CD4-positive, alpha-beta memory T cell (primary cell): ENCODE data around the gene C19orf67. TPM values are rescaled to one million over a fixed set of nuclear protein-coding genes. Genes with fewer than 3 reads are reported as not detected.

Source experiments
- CTCF ChIA-PET: fragments of 350-600 bp; sonication (Branson Sonifier 250); formaldehyde crosslinking; loops from one replicate; lab custom pipeline; 2021; ENCODE audit warnings: inconsistent platforms; ENCODE audit not compliant: partially characterized antibody; lab: Charles Lee
- POLR2A ChIA-PET: fragments of 350-600 bp; sonication (Branson Sonifier 250); formaldehyde crosslinking; loops from one replicate; lab custom pipeline; 2021; ENCODE audit not compliant: partially characterized antibody; lab: Charles Lee
- DNase-seq, 5 donors: peaks; one replicate each; pipeline versions ENCODE4 v3.0.0 to v3.0.0-alpha.2; 2020 to 2022; ENCODE audit warnings: mixed read lengths in 1 of 5
- H3K27ac ChIP-seq: one replicate; pipeline ENCODE4 v1.7.0; 2013; ENCODE audit warnings: low read depth, low read length
- H3K27me3 ChIP-seq: 2 replicates; pipeline ENCODE4 v1.7.0; 2013; ENCODE audit warnings: mild to moderate bottlenecking, low read length, moderate library complexity; ENCODE audit not compliant: insufficient read depth
- H3K36me3 ChIP-seq: 2 replicates; pipeline ENCODE4 v1.7.0; 2013; ENCODE audit warnings: mild to moderate bottlenecking, low read length, moderate library complexity; ENCODE audit not compliant: insufficient read depth
- H3K4me1 ChIP-seq: 2 replicates; pipeline ENCODE4 v1.7.0; 2013; ENCODE audit warnings: mild to moderate bottlenecking, low read length, moderate library complexity; ENCODE audit not compliant: insufficient read depth
- H3K4me3 ChIP-seq, 2 donors: one replicate each; pipeline ENCODE4 v1.7.0; 2013; ENCODE audit warnings: low read length in 2 of 2, mild to moderate bottlenecking in 1 of 2
- H3K9me3 ChIP-seq, 2 donors: one replicate each; pipeline ENCODE4 v1.7.0; 2013; ENCODE audit warnings: low read length in 2 of 2, control low read depth in 1 of 2; ENCODE audit not compliant: control insufficient read depth in 1 of 2
- H3K27ac Mint-ChIP-seq, 7 donors: one replicate each; pipeline ENCODE4 v1.8.0; 2020 to 2021; ENCODE audit warnings: mixed read lengths in 7 of 7, mild to moderate bottlenecking in 6 of 7, inconsistent platforms in 3 of 7, moderate library complexity in 3 of 7
- H3K27me3 Mint-ChIP-seq, 2 donors: one replicate each; pipeline ENCODE4 v1.8.0; 2020 to 2021; ENCODE audit warnings: mixed read lengths in 2 of 2
- H3K36me3 Mint-ChIP-seq, 2 donors: one replicate each; pipeline ENCODE4 v1.8.0; 2020 to 2021; ENCODE audit warnings: mixed read lengths in 2 of 2, inconsistent platforms in 1 of 2, mild to moderate bottlenecking in 1 of 2
- H3K4me1 Mint-ChIP-seq, 4 donors: one replicate each; pipeline ENCODE4 v1.8.0; 2020 to 2021; ENCODE audit warnings: mixed read lengths in 4 of 4, mild to moderate bottlenecking in 1 of 4
- H3K4me3 Mint-ChIP-seq, 8 donors: one replicate each; pipeline ENCODE4 v1.8.0; 2020 to 2021; ENCODE audit warnings: mixed read lengths in 8 of 8, mild to moderate bottlenecking in 7 of 8, moderate library complexity in 6 of 8, inconsistent platforms in 3 of 8
- H3K9me3 Mint-ChIP-seq, 8 donors: one replicate each; pipeline ENCODE4 v1.8.0; 2020 to 2021; ENCODE audit warnings: mixed read lengths in 8 of 8, mild to moderate bottlenecking in 5 of 8, inconsistent platforms in 3 of 8, moderate library complexity in 1 of 8
- intact Hi-C: fragments of 100-400 bp; cut with micrococcal nuclease; formaldehyde crosslinking; loops from one replicate; pipeline ENCODE4 v1.15.1; 2023
- polyA plus RNA-seq, 2 donors: library from polyadenylated mRNA; unstranded; fragments of 300-500 nt; fragmentation: Illumina TruSeq; gene quantifications; one replicate each; pipeline ENCODE4 v1.2.3, GENCODE V29; 2021
- total RNA-seq, 2 experiments: library from RNA; stranded (reverse); gene quantifications; one replicate each; pipeline ENCODE4 v1.2.3, GENCODE V29; 2021

The C19orf67 gene
- total and polyA plus RNA-seq, 4 experiments from 2014 or later: 0.55 TPM; not detected in 3

- no peak for DNase-seq
- H3K27me3 Mint-ChIP-seq: peaks cover 1 to 5% of the 10 kb centered on the region in 2 donors
- no peaks in the 10 kb centered on the region for H3K9me3 ChIP-seq
- no peak overlapping the region for H3K27ac ChIP-seq
- H3K27ac Mint-ChIP-seq: no peak overlapping the region
- H3K36me3 ChIP-seq: no peaks in the 10 kb centered on the region
- ChIA-PET CTCF (interaction anchor here (0.6 to 6.9 kb wide), 13 partner anchors 10 to 209 kb away, joined by 3 to 65 read pairs (median 4); partner anchors contain the start of genes ASF1B and PALM3), POLR2A (interaction anchor here (0.6 to 4.2 kb wide), 4 partner anchors 17 to 190 kb away, joined by 3 to 30 read pairs (median 3); no protein-coding TSS in a partner anchor)
- H3K4me1 ChIP-seq: peaks cover 31% of the 10 kb centered on the region
- H3K36me3 Mint-ChIP-seq: peaks cover 0 to 1% of the 10 kb centered on the region in 2 donors
- H3K4me3 ChIP-seq: no peak overlapping the region
- peak overlapping the region in 4 of 8 donors; percentile 33 to 55 (median 50) for H3K4me3 Mint-ChIP-seq
- H3K4me1 Mint-ChIP-seq: peaks cover 7 to 26% (median 15%) of the 10 kb centered on the region in 4 donors
- no peaks in the 10 kb centered on the region for H3K9me3 Mint-ChIP-seq
- intact Hi-C loops: loop anchor here (10.0 kb wide), 1 partner anchor 116 kb away; the partner anchor contains the start of gene DCAF15
- no peaks in the 10 kb centered on the region for H3K27me3 ChIP-seq
Observed at GRCh38 chr19:14070268-14071050, 15.1 kb downstream of the C19orf67 start.

- Histone ChIP-seq H3K4me1 (no peaks in the 10 kb centered on the region), H3K9me3 (no peaks in the 10 kb centered on the region), H3K27me3 (no peaks in the 10 kb centered on the region), H3K27ac (no peak overlapping the region), H3K4me3 (no peak overlapping the region), H3K36me3 (no peaks in the 10 kb centered on the region)
- CTCF ChIA-PET: interaction anchor here (1.5 kb wide), 1 partner anchor 204 kb away, joined by 3 read pairs; no protein-coding TSS in a partner anchor
- H3K36me3 Mint-ChIP-seq: no peaks in the 10 kb centered on the region
- POLR2A ChIA-PET: no interaction called here
- H3K9me3 Mint-ChIP-seq: peaks cover 0 to 1% (median 0%) of the 10 kb centered on the region in 8 donors
- peaks cover 1 to 7% of the 10 kb centered on the region in 2 donors for H3K27me3 Mint-ChIP-seq
- DNase-seq: no peak
- intact Hi-C loops: no loop called here
- peak overlapping the region in 2 of 7 donors; percentile 1 to 72 for H3K27ac Mint-ChIP-seq
- no peak overlapping the region for H3K4me3 Mint-ChIP-seq
- peaks cover 0 to 9% (median 0%) of the 10 kb centered on the region in 4 donors for H3K4me1 Mint-ChIP-seq
Observed at GRCh38 chr19:14066134-14066533, 19.4 kb downstream of the C19orf67 start.

GRCh38 chr19:14063105-14063504 lies 22.5 kb downstream of the C19orf67 start:
- intact Hi-C loops: no loop called here
- peaks cover 15% of the 10 kb centered on the region for H3K27me3 ChIP-seq
- Mint-ChIP-seq H3K9me3 (peaks cover 0 to 1% (median 0%) of the 10 kb centered on the region in 8 donors), H3K4me1 (peaks cover 6 to 16% (median 11%) of the 10 kb centered on the region in 4 donors), H3K27ac (no peak overlapping the region), H3K4me3 (no peak overlapping the region), H3K27me3 (peaks cover 18 to 20% of the 10 kb centered on the region in 2 donors), H3K36me3 (no peaks in the 10 kb centered on the region)
- DNase-seq: no peak
- no peak overlapping the region for H3K4me3 ChIP-seq
- no peak overlapping the region for H3K27ac ChIP-seq
- no peaks in the 10 kb centered on the region for H3K36me3 ChIP-seq
- no peaks in the 10 kb centered on the region for H3K9me3 ChIP-seq
- H3K4me1 ChIP-seq: peaks cover 13% of the 10 kb centered on the region
- ChIA-PET POLR2A (no interaction called here), CTCF (interaction anchor here (4.7 kb wide), 1 partner anchor 8 kb away, joined by 65 read pairs; the partner anchor contains the start of gene MISP3)

GRCh38 chr19:14062558-14062855 lies 23.1 kb downstream of the C19orf67 start:
- Mint-ChIP-seq H3K27me3 (peaks cover 18 to 23% of the 10 kb centered on the region in 2 donors), H3K9me3 (peaks cover 0 to 1% (median 0%) of the 10 kb centered on the region in 8 donors), H3K4me3 (no peak overlapping the region), H3K27ac (no peak overlapping the region), H3K36me3 (no peaks in the 10 kb centered on the region), H3K4me1 (peaks cover 7 to 21% (median 14%) of the 10 kb centered on the region in 4 donors)
- Histone ChIP-seq H3K27ac (no peak overlapping the region), H3K36me3 (no peaks in the 10 kb centered on the region), H3K4me1 (peaks cover 18% of the 10 kb centered on the region), H3K4me3 (no peak overlapping the region), H3K9me3 (no peaks in the 10 kb centered on the region), H3K27me3 (peaks cover 17% of the 10 kb centered on the region)
- ChIA-PET POLR2A (no interaction called here), CTCF (interaction anchor here (1.2 to 4.7 kb wide), 2 partner anchors 8 to 13 kb away, joined by 3 to 65 read pairs; partner anchors contain the start of gene MISP3)
- intact Hi-C loops: no loop called here
- DNase-seq: no peak

- H3K27me3 Mint-ChIP-seq: peaks cover 18 to 23% of the 10 kb centered on the region in 2 donors
- CTCF ChIA-PET: interaction anchor here (1.2 to 4.7 kb wide), 3 partner anchors 9 to 13 kb away, joined by 3 to 65 read pairs (median 27); partner anchors contain the start of gene MISP3
- peaks cover 17% of the 10 kb centered on the region for H3K27me3 ChIP-seq
- no peak within 1 kb of the TSS for H3K27ac Mint-ChIP-seq
- POLR2A ChIA-PET: no interaction called here
- H3K36me3 ChIP-seq: no peaks in the 10 kb centered on the region
- H3K4me1 Mint-ChIP-seq: peaks cover 7 to 21% (median 14%) of the 10 kb centered on the region in 4 donors
- H3K4me3 ChIP-seq: no peak within 1 kb of the TSS
- no peak within 1 kb of the TSS for H3K4me3 Mint-ChIP-seq
- no peak within 1 kb of the TSS for H3K27ac ChIP-seq
- no peaks in the 10 kb centered on the region for H3K9me3 ChIP-seq
- DNase-seq: no peak
- intact Hi-C loops: no loop called here
- peaks cover 18% of the 10 kb centered on the region for H3K4me1 ChIP-seq
- H3K9me3 Mint-ChIP-seq: peaks cover 0 to 1% (median 0%) of the 10 kb centered on the region in 8 donors
- H3K36me3 Mint-ChIP-seq: no peaks in the 10 kb centered on the region
Observed at GRCh38 chr19:14061751-14062557, 23.6 kb downstream of the C19orf67 start, which contains the start of gene PALM3. PALM3 (minus strand) TSS chr19:14062076; CDS start chr19:14061980, 96 bp downstream.

- H3K36me3 ChIP-seq: no peaks in the 10 kb centered on the region
- intact Hi-C loops: no loop called here
- Mint-ChIP-seq H3K36me3 (no peaks in the 10 kb centered on the region), H3K27me3 (peaks cover 14 to 22% of the 10 kb centered on the region in 2 donors), H3K27ac (no peak overlapping the region), H3K4me1 (peaks cover 7 to 21% (median 14%) of the 10 kb centered on the region in 4 donors), H3K4me3 (no peak overlapping the region), H3K9me3 (peaks cover 0 to 1% (median 0%) of the 10 kb centered on the region in 8 donors)
- CTCF ChIA-PET: interaction anchor here (0.7 to 4.7 kb wide), 10 partner anchors 10 to 179 kb away, joined by 3 to 65 read pairs (median 8); partner anchors contain the start of genes IL27RA and MISP3
- POLR2A ChIA-PET: interaction anchor here (1.2 kb wide), 1 partner anchor 29 kb away, joined by 3 read pairs; no protein-coding TSS in a partner anchor
- no peak overlapping the region for H3K4me3 ChIP-seq
- DNase-seq: no peak
- H3K9me3 ChIP-seq: no peaks in the 10 kb centered on the region
- peaks cover 18% of the 10 kb centered on the region for H3K4me1 ChIP-seq
- no peak overlapping the region for H3K27ac ChIP-seq
- H3K27me3 ChIP-seq: peaks cover 17% of the 10 kb centered on the region
Observed at GRCh38 chr19:14061081-14061749, 24.4 kb downstream of the C19orf67 start.
